Measurements from ENCODE around the gene PXN.

Gene PXN

DNA sequence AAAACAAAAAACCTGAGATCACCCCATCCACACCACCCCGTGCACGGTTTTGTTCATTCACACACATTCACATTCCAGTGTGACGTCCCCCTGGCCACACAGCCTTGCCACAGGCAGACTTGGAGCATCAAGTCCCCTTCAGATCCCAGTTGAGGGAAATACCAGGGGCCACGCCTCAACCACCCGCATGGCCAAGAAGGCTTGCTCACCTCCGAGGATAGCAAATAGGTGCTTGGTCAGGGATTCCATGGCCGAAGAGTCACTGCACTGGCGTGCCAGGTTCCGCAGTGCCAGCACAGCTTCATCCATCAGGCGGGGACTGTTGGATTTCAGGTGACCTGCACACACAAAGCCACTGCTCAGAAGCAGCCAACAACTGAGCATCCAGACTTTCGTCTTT, 90.0 kb downstream of the PXN start:
- no peak overlapping the region for H3K4me3 ChIP-seq (ENCODE audit: low read depth, low read length)
- CTCF ChIA-PET = interaction anchor here (1.0 kb wide), 2 partner anchors 53 to 90 kb away, joined by 3 to 4 read pairs; partner anchors contain the start of gene PXN
- TF ChIP-seq ZFP69B (tag by site-specific recombination; IDR thresholded peaks at IDR 0.05) = no peak
- no peak for TF ChIP-seq ZNF621 (tag by site-specific recombination; IDR thresholded peaks at IDR 0.05)
- no peak for TF ChIP-seq ZNF544 (tag by site-specific recombination; IDR thresholded peaks at IDR 0.05)
- TF ChIP-seq ZNF132 (tag by site-specific recombination; IDR thresholded peaks at IDR 0.05; ENCODE audit: borderline replicate concordance) = no peak
- no peak for TF ChIP-seq ZNF776 (tag by site-specific recombination; IDR thresholded peaks at IDR 0.05; ENCODE audit: borderline replicate concordance)
- no peak for TF ChIP-seq ZBTB17 (tag by site-specific recombination; IDR thresholded peaks at IDR 0.05)
- no peak for TF ChIP-seq ZNF514 (tag by site-specific recombination; IDR thresholded peaks at IDR 0.05)
- TF ChIP-seq ZNF707 (tag by site-specific recombination; IDR thresholded peaks at IDR 0.05) = no peak
- no peak for TF ChIP-seq ZNF76 (tag by site-specific recombination; IDR thresholded peaks at IDR 0.05; ENCODE audit: borderline replicate concordance, low read depth)
- TF ChIP-seq ZNF791 (tag by site-specific recombination; IDR thresholded peaks at IDR 0.05) = no peak
- no peak for TF ChIP-seq ZBTB8A (tag by site-specific recombination; IDR thresholded peaks at IDR 0.05)
- TF ChIP-seq ZBTB11 (tag by site-specific recombination; conservative IDR thresholded peaks at IDR 0.05; ENCODE audit: low read depth) = no peak
- no peak for TF ChIP-seq ZNF202 (tag by site-specific recombination; IDR thresholded peaks at IDR 0.05; ENCODE audit: borderline replicate concordance)
- TF ChIP-seq ZNF266 (tag by site-specific recombination; IDR thresholded peaks at IDR 0.05; ENCODE audit: low read depth) = no peak
- TF ChIP-seq ZNF366 (tag by site-specific recombination; conservative IDR thresholded peaks at IDR 0.05) = no peak
- TF ChIP-seq ZBTB6 (tag by site-specific recombination; IDR thresholded peaks at IDR 0.05) = no peak
- H3K4me1 ChIP-seq (ENCODE audit: control insufficient read depth, insufficient read depth, low read length) = no peaks in the 10 kb centered on the region
- POLR2A ChIA-PET = interaction anchor here (1.3 kb wide), 1 partner anchor 26 kb away, joined by 7 read pairs; the partner anchor contains the start of gene RPLP0
- H3K9me3 ChIP-seq (ENCODE audit: control insufficient read depth, insufficient read depth, low read depth, low read length) = no peaks in the 10 kb centered on the region
- no peak overlapping the region for H3K27ac ChIP-seq (ENCODE audit: extremely low read depth, low read depth, low read length)
- H3K36me3 ChIP-seq (ENCODE audit: control insufficient read depth in 2 of 2, insufficient read depth in 1 of 2, low read length in 2 of 2) = peaks cover 72 to 94% of the 10 kb centered on the region in 2 experiments

DNA sequence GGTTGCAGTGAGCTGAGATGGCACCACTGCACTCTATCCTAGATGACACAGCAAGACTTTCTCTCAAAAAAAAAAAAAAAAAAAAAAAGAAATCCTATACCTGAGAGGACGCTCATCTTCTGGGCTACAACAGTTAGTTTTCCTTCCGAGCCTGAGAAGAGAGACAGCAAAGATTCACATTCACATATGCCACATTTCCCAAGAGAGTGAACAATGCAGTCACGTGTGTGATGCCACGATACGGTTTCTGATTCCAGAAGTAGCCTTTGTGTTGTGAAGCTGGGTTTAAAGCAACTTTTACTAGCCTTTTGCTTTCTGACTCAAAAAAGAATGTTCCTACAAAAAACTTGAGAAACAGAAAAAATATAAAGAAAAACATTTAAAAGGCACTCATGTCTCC, 90.5 kb downstream of the PXN start:
- ChIA-PET CTCF (interaction anchor here (1.0 kb wide), 1 partner anchor 91 kb away, joined by 3 read pairs; the partner anchor contains the start of gene PXN), POLR2A (interaction anchor here (0.6 kb wide), 1 partner anchor 55 kb away, joined by 4 read pairs; no protein-coding TSS in a partner anchor)
- H3K36me3 ChIP-seq (ENCODE audit: control insufficient read depth in 2 of 2, insufficient read depth in 1 of 2, low read length in 2 of 2) = peaks cover 69 to 96% of the 10 kb centered on the region in 2 experiments
- no peaks in the 10 kb centered on the region for H3K9me3 ChIP-seq (ENCODE audit: control insufficient read depth, insufficient read depth, low read depth, low read length)
- H3K27ac ChIP-seq (ENCODE audit: extremely low read depth, low read depth, low read length) = no peak overlapping the region
- no peaks in the 10 kb centered on the region for H3K4me1 ChIP-seq (ENCODE audit: control insufficient read depth, insufficient read depth, low read length)
- H3K4me3 ChIP-seq (ENCODE audit: low read depth, low read length) = no peak overlapping the region
- TF ChIP-seq ZNF335 (tag by site-specific recombination; conservative IDR thresholded peaks at IDR 0.05) = no peak
- no peak for TF ChIP-seq ZNF510 (tag by site-specific recombination; IDR thresholded peaks at IDR 0.05; ENCODE audit: insufficient replicate concordance)
- no peak for TF ChIP-seq ZNF600 (tag by site-specific recombination; IDR thresholded peaks at IDR 0.05)
- TF ChIP-seq SP3 (tag by site-specific recombination; IDR thresholded peaks at IDR 0.05) = no peak
- no peak for TF ChIP-seq ZNF121 (tag by site-specific recombination; IDR thresholded peaks at IDR 0.05)
- TF ChIP-seq BCL11B (tag by site-specific recombination; IDR thresholded peaks at IDR 0.05; ENCODE audit: low read depth) = no peak
- no peak for TF ChIP-seq BCL11A (tag by site-specific recombination; IDR thresholded peaks at IDR 0.05; ENCODE audit: low read depth)
- no peak for TF ChIP-seq ZNF16 (tag by site-specific recombination; IDR thresholded peaks at IDR 0.05; ENCODE audit: low read depth)
- no peak for TF ChIP-seq ZNF530 (tag by site-specific recombination; IDR thresholded peaks at IDR 0.05; ENCODE audit: low read depth)
- TF ChIP-seq ZNF274 (IDR thresholded peaks at IDR 0.05; ENCODE audit: low read length) = no peak
- TF ChIP-seq ZNF274 (tag by site-specific recombination; IDR thresholded peaks at IDR 0.05; ENCODE audit: borderline replicate concordance) = no peak

Data from HEK293 (cell line).